Measurements from ENCODE around the gene CEP128. TPM values are rescaled to one million over a fixed set of nuclear protein-coding genes. Genes with fewer than 3 reads are reported as not detected.

Gene CEP128
- polyA plus RNA-seq, 1 of the 3 experiments (the other 2 are of a cell fraction), result 1.2 TPM

GRCh38 chr14:80948291-80948690 lies 6.8 kb upstream of the CEP128 start (continued):
- TF ChIP-seq, protein P1, sequence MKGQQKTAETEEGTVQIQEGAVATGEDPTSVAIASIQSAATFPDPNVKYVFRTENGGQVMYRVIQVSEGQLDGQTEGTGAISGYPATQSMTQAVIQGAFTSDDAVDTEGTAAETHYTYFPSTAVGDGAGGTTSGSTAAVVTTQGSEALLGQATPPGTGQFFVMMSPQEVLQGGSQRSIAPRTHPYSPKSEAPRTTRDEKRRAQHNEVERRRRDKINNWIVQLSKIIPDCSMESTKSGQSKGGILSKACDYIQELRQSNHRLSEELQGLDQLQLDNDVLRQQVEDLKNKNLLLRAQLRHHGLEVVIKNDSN (IDR thresholded peaks at IDR 0.05; ENCODE audit: borderline replicate concordance, low read depth), result no peak
- TF ChIP-seq MXI1 (IDR thresholded peaks at IDR 0.05; ENCODE audit: low read depth, low read length) (no peak), RCOR1 (IDR thresholded peaks at IDR 0.05; ENCODE audit: low read length) (no peak)
- TF ChIP-seq, protein P2, sequence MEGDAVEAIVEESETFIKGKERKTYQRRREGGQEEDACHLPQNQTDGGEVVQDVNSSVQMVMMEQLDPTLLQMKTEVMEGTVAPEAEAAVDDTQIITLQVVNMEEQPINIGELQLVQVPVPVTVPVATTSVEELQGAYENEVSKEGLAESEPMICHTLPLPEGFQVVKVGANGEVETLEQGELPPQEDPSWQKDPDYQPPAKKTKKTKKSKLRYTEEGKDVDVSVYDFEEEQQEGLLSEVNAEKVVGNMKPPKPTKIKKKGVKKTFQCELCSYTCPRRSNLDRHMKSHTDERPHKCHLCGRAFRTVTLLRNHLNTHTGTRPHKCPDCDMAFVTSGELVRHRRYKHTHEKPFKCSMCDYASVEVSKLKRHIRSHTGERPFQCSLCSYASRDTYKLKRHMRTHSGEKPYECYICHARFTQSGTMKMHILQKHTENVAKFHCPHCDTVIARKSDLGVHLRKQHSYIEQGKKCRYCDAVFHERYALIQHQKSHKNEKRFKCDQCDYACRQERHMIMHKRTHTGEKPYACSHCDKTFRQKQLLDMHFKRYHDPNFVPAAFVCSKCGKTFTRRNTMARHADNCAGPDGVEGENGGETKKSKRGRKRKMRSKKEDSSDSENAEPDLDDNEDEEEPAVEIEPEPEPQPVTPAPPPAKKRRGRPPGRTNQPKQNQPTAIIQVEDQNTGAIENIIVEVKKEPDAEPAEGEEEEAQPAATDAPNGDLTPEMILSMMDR (IDR thresholded peaks at IDR 0.05), result no peak

DNA sequence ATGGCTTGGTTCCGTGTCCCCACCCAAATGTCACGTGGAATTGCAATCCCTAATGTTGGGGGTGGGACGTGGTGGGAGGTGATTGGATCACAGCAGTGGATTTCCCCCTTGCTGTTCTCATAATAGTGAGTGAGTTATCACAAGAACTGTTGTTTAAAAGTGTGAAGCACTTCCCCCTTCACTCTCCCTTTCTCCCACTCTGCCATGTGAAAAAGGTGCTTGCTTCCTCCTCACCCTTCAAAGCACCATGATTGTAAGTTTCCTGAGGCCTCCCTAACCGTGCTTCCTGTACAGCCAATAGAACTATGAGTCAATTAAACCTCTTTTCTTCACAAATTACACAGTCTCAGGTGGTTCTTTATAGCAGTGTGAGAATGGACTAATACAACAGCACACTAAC lies 5.3 kb upstream of the CEP128 start:
- POLR2A ChIA-PET, result no interaction called here
- Histone ChIP-seq H3K4me3 (ENCODE audit: low read depth in 2 of 2, low read length in 1 of 2) (no peak overlapping the region), H3K9me3 (no peaks in the 10 kb centered on the region), H4K20me1 (ENCODE audit: insufficient read depth) (no peaks in the 10 kb centered on the region), H3K27ac (ENCODE audit: low read depth in 2 of 2, low read length in 1 of 2) (no peak overlapping the region), H3K9me2 (no peaks in the 10 kb centered on the region), H3K27me3 (ENCODE audit: insufficient read depth) (no peaks in the 10 kb centered on the region), H3K9ac (no peak overlapping the region), H3K79me2 (ENCODE audit: insufficient read depth) (no peaks in the 10 kb centered on the region), H2AFZ (ENCODE audit: low read depth) (no peak overlapping the region), H3K4me1 (ENCODE audit: control insufficient read depth in 1 of 2, insufficient read depth in 2 of 2, low read depth in 1 of 2, low read length in 1 of 2) (peaks cover 0 to 3% of the 10 kb centered on the region in 2 experiments; a peak in 2 of 4 replicates), H3K4me2 (no peak overlapping the region), H3K36me3 (replicated peaks in 1 of 2; ENCODE audit: control insufficient read depth in 1 of 2, insufficient read depth in 2 of 2, low read length in 1 of 2) (no peaks in the 10 kb centered on the region), H3F3A (replicated peaks; ENCODE audit: insufficient read depth) (no peaks in the 10 kb centered on the region)
- TF ChIP-seq REST (IDR thresholded peaks at IDR 0.05; ENCODE audit: low read depth, low read length), result no peak
- no peak for TF ChIP-seq NRF1 (IDR thresholded peaks at IDR 0.05; ENCODE audit: low read depth, low read length)
- TF ChIP-seq, protein P1 (IDR thresholded peaks at IDR 0.05; ENCODE audit: borderline replicate concordance, low read depth), result no peak
- CTCF ChIA-PET, result interaction anchor here (1.6 kb wide), 1 partner anchor 8 kb away, joined by 3 read pairs; the partner anchor contains the start of gene TSHR
- no peak for DNase-seq
- 25% methylated on average over 4 of the region's 4 CpGs for WGBS (ENCODE audit: low lambda C conversion rate)

GRCh38 chr14:80946187-80946586 lies 4.6 kb upstream of the CEP128 start:
- DNase-seq, result no peak
- Histone ChIP-seq H3K9me2 (no peaks in the 10 kb centered on the region), H3K4me1 (ENCODE audit: control insufficient read depth in 1 of 2, insufficient read depth in 2 of 2, low read depth in 1 of 2, low read length in 1 of 2) (peaks cover 0 to 4% of the 10 kb centered on the region in 2 experiments; a peak in 2 of 4 replicates), H3K9me3 (no peaks in the 10 kb centered on the region), H4K20me1 (ENCODE audit: insufficient read depth) (no peaks in the 10 kb centered on the region), H2AFZ (ENCODE audit: low read depth) (no peak overlapping the region), H3K79me2 (ENCODE audit: insufficient read depth) (no peaks in the 10 kb centered on the region), H3K27me3 (ENCODE audit: insufficient read depth) (no peaks in the 10 kb centered on the region), H3K4me2 (no peak overlapping the region), H3K9ac (no peak overlapping the region), H3F3A (replicated peaks; ENCODE audit: insufficient read depth) (no peaks in the 10 kb centered on the region), H3K4me3 (ENCODE audit: low read depth in 2 of 2, low read length in 1 of 2) (no peak overlapping the region), H3K27ac (ENCODE audit: low read depth in 2 of 2, low read length in 1 of 2) (no peak overlapping the region), H3K36me3 (replicated peaks in 1 of 2; ENCODE audit: control insufficient read depth in 1 of 2, insufficient read depth in 2 of 2, low read length in 1 of 2) (no peaks in the 10 kb centered on the region)
- WGBS (ENCODE audit: low lambda C conversion rate), result 63% methylated on average over 1 of the region's 1 CpG
- TF ChIP-seq SMC3 (IDR thresholded peaks at IDR 0.05; ENCODE audit: low read depth, low read length) (no peak), NFIC (IDR thresholded peaks at IDR 0.05; ENCODE audit: borderline replicate concordance) (no peak), JUND (IDR thresholded peaks at IDR 0.05) (no peak), ELF1 (IDR thresholded peaks at IDR 0.05) (no peak), EP300 (IDR thresholded peaks at IDR 0.05; ENCODE audit: borderline replicate concordance in 1 of 2, low read depth in 1 of 2, low read length in 1 of 2) (no peak), TEAD4 (IDR thresholded peaks at IDR 0.05; ENCODE audit: borderline replicate concordance, insufficient read depth) (no peak), FOSL2 (IDR thresholded peaks at IDR 0.05; ENCODE audit: borderline replicate concordance, low read depth) (peak; percentile 35; the same call in 1 of the 2 replicates)
- TF ChIP-seq, protein P3, sequence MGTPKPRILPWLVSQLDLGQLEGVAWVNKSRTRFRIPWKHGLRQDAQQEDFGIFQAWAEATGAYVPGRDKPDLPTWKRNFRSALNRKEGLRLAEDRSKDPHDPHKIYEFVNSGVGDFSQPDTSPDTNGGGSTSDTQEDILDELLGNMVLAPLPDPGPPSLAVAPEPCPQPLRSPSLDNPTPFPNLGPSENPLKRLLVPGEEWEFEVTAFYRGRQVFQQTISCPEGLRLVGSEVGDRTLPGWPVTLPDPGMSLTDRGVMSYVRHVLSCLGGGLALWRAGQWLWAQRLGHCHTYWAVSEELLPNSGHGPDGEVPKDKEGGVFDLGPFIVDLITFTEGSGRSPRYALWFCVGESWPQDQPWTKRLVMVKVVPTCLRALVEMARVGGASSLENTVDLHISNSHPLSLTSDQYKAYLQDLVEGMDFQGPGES (IDR thresholded peaks at IDR 0.05; ENCODE audit: low read depth, low read length), result no peak
- ChIA-PET POLR2A (no interaction called here), CTCF (interaction anchor here (1.6 kb wide), 1 partner anchor 9 kb away, joined by 3 read pairs; the partner anchor contains the start of gene TSHR)

Data from SK-N-SH (cell line).